ENCODE measurements around the gene TMEM168.

- TF ChIP-seq, protein P1, sequence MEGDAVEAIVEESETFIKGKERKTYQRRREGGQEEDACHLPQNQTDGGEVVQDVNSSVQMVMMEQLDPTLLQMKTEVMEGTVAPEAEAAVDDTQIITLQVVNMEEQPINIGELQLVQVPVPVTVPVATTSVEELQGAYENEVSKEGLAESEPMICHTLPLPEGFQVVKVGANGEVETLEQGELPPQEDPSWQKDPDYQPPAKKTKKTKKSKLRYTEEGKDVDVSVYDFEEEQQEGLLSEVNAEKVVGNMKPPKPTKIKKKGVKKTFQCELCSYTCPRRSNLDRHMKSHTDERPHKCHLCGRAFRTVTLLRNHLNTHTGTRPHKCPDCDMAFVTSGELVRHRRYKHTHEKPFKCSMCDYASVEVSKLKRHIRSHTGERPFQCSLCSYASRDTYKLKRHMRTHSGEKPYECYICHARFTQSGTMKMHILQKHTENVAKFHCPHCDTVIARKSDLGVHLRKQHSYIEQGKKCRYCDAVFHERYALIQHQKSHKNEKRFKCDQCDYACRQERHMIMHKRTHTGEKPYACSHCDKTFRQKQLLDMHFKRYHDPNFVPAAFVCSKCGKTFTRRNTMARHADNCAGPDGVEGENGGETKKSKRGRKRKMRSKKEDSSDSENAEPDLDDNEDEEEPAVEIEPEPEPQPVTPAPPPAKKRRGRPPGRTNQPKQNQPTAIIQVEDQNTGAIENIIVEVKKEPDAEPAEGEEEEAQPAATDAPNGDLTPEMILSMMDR (optimal IDR thresholded peaks at IDR 0.05 in 1 of 3, IDR thresholded peaks at IDR 0.05 in 1 of 3, conservative IDR thresholded peaks at IDR 0.05 in 1 of 3; ENCODE audit: extremely low read depth in 1 of 3, insufficient read depth in 2 of 3, low read length in 3 of 3): no peak
- no peak for TF ChIP-seq EZH2 (IDR thresholded peaks at IDR 0.05; ENCODE audit: low read length)
Measured at GRCh38 chr7:112802406-112802805, 12.2 kb upstream of the TMEM168 start.
